ENCODE measurements around the gene TET2. TPM values are rescaled to one million over a fixed set of nuclear protein-coding genes. Genes with fewer than 3 reads are reported as not detected.

Gene TET2
- total RNA-seq, 1 donor from 2014 or later: 9.9 TPM

DNA sequence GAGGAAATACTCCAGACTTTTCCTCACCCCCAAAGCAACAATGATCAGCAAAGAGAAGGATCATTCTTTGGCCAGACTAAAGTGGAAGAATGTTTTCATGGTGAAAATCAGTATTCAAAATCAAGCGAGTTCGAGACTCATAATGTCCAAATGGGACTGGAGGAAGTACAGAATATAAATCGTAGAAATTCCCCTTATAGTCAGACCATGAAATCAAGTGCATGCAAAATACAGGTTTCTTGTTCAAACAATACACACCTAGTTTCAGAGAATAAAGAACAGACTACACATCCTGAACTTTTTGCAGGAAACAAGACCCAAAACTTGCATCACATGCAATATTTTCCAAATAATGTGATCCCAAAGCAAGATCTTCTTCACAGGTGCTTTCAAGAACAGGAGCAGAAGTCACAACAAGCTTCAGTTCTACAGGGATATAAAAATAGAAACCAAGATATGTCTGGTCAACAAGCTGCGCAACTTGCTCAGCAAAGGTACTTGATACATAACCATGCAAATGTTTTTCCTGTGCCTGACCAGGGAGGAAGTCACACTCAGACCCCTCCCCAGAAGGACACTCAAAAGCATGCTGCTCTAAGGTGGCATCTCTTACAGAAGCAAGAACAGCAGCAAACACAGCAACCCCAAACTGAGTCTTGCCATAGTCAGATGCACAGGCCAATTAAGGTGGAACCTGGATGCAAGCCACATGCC, 89.7 kb downstream of the TET2 start:
- DNase-seq: no peak

DNA sequence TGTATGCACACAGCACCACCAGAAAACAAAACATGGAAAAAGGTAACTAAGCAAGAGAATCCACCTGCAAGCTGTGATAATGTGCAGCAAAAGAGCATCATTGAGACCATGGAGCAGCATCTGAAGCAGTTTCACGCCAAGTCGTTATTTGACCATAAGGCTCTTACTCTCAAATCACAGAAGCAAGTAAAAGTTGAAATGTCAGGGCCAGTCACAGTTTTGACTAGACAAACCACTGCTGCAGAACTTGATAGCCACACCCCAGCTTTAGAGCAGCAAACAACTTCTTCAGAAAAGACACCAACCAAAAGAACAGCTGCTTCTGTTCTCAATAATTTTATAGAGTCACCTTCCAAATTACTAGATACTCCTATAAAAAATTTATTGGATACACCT, 90.2 kb downstream of the TET2 start:
- no peak for DNase-seq

DNA sequence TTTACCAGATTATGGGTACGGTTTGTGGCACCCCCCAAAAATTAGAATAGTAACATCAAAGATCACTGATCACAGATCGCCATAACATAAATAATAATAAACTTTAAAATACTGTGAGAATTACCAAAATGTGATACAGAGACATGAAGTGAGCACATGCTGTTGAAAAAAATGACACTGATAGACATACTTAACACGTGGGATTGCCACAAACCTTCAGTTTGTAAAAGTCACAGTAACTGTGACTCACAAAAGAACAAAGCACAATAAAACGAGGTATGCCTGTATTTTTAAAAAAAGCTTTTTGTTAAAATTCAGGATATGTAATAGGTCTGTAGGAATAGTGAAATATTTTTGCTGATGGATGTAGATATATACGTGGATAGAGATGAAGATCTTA, 93.4 kb downstream of the TET2 start:
- DNase-seq: no peak

DNA sequence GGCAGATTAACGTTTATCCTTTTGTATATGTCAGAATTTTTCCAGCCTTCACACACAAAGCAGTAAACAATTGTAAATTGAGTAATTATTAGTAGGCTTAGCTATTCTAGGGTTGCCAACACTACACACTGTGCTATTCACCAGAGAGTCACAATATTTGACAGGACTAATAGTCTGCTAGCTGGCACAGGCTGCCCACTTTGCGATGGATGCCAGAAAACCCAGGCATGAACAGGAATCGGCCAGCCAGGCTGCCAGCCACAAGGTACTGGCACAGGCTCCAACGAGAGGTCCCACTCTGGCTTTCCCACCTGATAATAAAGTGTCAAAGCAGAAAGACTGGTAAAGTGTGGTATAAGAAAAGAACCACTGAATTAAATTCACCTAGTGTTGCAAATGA, 94.8 kb downstream of the TET2 start:
- DNase-seq: no peak

DNA sequence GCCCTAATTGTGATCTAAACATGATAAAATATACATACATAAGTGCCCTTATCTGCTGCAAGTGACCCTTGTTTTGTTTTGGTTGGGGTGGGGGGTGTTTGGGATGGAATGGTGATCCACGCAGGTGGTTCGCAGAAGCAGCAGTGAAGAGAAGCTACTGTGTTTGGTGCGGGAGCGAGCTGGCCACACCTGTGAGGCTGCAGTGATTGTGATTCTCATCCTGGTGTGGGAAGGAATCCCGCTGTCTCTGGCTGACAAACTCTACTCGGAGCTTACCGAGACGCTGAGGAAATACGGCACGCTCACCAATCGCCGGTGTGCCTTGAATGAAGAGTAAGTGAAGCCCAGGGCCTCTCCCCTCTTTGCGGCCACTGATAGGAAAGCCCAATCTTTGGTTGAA, 96.8 kb downstream of the TET2 start:
- no peak for DNase-seq

DNA sequence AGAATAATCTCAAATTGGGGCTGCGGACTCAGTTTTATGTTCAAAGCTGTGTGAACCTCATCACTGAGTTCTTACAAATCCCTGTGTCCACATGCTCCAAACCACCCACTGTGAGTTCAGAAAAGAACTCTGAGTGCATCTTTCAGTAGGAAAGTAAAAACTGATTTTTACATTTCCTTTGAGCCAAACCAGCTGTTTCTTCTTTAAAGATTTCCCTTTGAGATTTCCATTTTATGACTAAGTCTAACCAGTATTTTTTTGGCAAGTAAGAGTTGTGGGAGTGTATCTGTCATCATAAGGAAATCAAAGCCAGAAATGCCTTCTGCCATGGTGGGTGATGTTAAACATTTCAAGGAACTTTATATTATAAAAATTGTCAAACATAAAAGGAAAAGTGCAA, 100.0 kb downstream of the TET2 start:
- no peak for DNase-seq

DNA sequence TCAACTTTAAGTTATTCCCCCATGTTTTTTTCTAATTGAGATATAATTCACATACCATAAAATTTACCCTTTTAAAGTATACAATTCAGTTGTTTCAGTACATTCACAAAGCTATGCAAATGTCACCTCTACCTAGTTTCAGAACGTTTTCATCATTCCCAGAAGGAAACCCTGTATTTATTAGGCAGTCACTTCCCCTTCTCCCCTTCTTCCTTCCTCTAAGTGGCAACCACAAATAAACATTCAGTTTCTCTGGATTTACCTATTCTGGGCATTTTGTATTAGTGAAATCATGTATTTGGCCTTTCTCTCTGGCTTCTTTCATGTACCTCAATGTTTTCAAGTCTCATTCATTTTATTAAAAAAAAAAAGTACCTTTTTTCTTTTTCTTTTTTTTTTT, 101.9 kb downstream of the TET2 start:
- DNase-seq: peak; percentile 4

DNA sequence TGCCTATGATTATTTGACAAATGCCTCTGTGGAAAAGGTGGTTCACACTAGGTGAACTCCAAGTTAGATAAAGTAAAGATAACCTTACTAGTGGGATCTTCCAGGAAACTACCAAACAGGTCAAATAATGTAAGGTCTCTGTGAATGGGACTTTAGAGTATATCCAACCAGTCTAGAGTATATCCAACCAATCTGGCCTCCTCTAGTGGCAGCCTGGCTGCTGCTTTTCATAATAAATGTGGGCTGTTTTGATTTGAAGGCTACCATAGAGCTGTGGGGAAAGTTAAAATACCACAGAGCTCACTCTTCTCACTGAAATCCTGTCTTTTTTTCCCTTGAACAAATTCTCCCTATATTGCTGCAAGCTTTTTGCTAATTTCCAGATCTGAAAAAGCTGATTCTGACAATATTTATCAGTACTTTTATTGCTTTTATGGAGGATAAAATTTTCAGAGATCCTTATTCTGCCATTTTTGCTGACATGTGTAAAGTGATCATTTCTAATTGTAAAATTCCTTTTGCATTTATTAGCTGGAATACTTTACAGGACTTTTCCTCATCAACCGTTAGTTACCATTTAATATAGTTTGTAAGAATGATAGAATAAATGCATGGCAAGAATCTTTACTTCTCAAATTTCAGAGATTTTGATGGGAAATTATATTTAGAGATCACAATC, 111.3 kb downstream of the TET2 start:
- no peak for DNase-seq

DNA sequence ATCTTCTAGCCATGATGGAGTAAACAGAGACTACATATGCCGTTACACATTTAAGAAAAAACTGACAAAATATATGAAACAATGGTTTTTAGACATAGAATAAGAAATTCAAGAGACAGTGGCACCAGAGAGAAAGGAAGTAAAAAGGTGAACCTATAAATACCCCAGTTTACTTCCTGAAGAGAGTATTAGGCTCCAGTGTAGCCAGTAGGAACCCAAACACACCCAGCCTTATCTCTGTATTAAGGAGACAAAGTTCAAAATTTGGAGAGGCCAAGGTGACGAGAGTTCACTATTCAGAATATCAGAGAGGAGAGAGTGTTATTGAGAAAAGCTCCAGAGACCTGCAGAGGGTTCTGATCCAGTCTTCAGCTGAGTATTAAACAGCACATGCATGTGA, 119.0 kb downstream of the TET2 start:
- no peak for DNase-seq

DNA sequence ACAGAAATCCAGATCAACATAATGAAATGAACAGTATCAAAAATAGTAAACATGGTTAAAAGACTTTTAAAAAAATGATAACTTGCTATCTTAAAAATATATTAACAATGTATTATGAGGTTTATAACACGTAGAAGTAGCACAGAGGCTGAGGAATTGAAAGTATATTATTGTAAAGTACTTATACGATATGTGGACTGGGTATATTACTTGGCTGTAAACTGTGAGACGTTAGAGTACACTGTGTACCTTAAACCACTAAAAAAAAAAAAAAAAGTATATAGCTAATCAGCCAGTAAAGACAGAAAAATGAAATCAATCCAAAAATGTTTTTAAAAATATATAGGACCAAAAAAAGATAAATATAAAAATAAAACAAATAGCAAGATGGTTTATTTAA, 120.6 kb downstream of the TET2 start:
- DNase-seq: no peak

DNA sequence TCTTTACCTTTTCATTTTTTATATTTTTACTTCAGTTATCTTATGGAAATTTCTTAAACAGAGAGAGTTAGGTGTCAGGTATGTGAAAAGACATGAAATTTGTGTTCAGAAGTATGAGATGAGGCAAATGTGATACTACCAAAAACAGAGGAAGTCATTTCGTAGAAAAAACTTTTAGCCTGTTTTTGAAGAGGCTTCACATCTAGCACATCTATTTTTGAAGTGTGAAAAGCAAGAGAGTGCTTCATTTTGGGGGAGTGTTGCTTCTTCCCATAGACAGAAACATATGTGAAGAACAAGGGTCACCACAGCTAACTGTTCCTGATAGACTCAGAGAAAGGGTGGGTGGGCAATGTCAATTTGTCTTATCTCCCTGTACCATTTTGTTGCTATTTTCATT, 125.3 kb downstream of the TET2 start:
- no peak for DNase-seq

DNA sequence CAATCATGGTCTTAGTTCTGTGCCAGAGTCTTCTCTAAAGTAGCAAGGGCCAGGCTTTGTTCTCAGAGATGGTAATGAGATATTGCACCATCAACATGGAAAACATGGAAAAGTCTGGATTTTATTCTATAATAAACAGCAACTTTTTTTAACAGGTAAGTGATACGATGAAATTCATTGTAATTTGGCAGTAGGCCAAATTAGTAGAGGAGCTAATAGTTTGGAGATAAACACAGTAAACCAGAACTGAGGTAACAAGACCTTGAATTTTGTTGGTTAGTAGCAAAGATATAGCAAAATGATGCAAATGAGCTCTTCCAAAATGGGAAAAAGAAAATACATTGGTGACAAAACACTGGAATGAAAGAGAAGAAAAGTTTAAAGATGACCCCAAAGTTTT, 126.6 kb downstream of the TET2 start:
- no peak for DNase-seq

DNA sequence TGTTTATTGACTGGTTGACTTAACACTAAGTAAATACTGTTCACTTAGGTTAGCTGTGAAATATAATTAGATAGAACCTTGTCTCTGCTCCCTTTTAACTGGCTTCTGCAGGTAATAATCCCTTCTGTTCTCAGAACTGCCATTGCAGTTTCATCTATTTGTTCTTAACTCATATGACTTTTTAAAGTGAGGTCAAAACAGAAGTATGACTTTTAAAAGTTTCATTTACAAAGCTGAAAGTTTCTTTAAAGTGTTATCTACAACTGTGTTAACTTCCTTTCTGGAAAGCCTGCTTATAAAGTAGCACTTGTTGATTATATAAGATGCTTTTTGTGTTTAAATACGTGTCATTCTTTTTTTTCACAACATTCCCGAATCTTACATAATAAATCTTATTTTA, 127.4 kb downstream of the TET2 start:
- no peak for DNase-seq

DNA sequence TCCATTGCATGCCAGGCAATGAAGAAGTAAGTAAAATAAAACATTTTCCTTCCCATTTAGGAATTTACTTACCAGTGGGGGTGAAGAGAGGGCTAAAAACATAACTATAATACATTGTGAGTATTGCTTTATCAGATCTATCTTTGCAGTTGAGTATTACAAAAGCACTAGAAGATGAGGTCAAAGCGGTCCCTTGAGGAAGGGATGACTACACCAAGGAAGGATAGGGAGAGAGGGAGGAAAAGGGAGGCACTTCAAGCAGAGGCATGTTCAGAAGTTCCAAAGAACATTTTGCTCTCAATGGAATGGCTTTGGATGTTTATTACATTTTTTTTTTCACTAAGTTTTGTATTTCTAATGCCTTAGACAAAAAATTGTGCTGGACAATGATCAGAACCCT, 127.8 kb downstream of the TET2 start:
- no peak for DNase-seq

DNA sequence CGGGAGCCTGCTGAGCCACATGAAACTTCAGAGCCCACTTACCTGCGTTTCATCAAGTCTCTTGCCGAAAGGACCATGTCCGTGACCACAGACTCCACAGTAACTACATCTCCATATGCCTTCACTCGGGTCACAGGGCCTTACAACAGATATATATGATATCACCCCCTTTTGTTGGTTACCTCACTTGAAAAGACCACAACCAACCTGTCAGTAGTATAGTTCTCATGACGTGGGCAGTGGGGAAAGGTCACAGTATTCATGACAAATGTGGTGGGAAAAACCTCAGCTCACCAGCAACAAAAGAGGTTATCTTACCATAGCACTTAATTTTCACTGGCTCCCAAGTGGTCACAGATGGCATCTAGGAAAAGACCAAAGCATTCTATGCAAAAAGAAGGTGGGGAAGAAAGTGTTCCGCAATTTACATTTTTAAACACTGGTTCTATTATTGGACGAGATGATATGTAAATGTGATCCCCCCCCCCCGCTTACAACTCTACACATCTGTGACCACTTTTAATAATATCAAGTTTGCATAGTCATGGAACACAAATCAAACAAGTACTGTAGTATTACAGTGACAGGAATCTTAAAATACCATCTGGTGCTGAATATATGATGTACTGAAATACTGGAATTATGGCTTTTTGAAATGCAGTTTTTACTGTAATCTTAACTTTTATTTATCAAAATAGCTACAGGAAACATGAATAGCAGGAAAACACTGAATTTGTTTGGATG, 129.9 kb downstream of the TET2 start:
- no peak for DNase-seq

DNA sequence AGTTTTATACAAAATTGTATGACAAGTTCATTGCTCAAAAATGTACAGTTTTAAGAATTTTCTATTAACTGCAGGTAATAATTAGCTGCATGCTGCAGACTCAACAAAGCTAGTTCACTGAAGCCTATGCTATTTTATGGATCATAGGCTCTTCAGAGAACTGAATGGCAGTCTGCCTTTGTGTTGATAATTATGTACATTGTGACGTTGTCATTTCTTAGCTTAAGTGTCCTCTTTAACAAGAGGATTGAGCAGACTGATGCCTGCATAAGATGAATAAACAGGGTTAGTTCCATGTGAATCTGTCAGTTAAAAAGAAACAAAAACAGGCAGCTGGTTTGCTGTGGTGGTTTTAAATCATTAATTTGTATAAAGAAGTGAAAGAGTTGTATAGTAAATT, 131.0 kb downstream of the TET2 start:
- no peak for DNase-seq

DNA sequence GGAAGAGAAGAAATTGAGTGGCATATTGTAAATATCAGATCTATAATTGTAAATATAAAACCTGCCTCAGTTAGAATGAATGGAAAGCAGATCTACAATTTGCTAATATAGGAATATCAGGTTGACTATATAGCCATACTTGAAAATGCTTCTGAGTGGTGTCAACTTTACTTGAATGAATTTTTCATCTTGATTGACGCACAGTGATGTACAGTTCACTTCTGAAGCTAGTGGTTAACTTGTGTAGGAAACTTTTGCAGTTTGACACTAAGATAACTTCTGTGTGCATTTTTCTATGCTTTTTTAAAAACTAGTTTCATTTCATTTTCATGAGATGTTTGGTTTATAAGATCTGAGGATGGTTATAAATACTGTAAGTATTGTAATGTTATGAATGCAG, 132.6 kb downstream of the TET2 start:
- DNase-seq: no peak

DNA sequence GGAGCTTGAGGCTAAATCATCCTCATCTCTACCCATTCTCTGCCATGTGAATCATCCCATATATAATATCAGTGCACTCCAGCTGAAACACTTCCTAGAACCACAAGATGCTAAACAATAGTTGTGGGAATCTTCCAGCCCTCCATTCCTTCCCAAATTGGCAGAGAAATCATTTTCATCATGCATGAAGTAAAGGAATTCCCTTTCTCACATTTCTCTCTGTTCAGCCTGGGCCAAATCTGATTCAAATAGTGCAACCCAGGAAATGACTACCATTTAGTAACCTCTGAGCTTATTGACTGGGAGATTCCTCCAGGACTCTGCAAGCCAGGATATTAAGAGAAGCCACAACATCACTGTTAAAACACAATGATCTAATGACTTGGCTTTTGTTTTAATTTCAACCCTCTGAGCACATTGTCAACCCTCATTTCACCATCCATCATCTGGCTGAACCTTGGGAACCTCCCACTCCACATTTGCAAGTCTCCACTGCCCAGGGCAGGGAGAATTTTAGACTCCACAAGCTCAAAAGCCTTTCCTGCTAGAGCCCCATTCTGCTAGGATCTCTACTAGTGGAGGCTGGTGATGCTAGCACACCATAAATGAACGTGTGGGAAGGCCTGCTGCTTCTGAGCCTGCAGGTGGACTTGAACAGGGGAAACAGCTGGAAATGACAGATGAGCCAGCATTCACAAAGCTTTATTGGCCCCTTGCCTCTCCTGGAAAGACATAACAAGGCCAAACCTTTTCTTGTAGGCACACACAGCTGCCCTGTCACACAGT, 133.9 kb downstream of the TET2 start:
- DNase-seq: peak; percentile 20

DNA sequence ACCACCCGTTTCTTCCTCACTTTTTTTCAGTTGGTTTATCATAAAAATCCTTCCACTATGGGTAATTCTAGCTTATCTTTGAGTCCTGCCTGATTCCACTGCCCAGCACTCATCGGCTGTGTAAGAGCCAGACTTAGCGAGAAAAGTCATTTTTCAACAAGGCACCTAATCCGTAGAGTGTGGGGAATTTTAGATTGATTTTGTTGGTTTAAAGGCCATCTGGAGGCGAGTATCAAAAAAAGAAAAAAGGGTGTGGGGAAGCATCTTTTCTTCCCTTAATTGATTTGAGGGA, 134.4 kb downstream of the TET2 start:
- no peak for DNase-seq

DNA sequence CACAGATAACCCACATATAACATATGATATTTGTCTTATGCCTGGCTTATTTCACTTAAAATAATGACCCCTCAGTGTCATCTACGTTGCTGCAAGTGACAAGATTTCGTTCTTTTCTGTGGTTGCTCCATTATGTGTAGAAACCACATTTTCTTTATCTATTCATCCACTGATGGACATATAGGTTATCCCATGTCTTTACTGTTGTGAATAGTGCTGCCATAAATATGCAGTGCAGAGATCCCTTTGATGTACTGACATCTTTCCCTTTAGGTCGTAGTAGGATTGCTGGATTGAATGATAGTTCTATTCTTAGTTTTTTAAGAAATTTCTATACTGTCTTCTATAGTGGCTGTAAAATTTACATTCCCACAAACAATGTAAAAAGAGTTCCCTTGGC, 135.8 kb downstream of the TET2 start:
- no peak for DNase-seq

DNA sequence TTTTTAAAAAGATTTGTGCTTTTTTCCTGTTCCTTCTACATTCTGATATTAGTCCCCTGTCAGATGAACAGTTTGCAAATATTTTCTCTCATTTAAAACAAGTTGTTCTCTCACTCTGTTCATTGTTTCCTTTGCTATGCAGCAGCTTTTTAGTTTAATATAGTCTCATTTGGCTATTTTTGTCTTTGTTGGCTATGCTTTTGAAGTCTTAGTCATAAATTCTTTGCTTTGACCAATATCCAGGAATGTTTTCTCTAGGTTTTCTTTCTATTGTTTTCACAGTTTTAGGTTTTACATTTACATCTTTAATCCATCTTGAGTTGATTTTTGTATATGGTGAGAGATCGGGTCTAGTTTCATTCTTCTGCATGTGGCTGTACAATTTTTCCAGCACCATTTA, 136.8 kb downstream of the TET2 start:
- peak; percentile 2 for DNase-seq

DNA sequence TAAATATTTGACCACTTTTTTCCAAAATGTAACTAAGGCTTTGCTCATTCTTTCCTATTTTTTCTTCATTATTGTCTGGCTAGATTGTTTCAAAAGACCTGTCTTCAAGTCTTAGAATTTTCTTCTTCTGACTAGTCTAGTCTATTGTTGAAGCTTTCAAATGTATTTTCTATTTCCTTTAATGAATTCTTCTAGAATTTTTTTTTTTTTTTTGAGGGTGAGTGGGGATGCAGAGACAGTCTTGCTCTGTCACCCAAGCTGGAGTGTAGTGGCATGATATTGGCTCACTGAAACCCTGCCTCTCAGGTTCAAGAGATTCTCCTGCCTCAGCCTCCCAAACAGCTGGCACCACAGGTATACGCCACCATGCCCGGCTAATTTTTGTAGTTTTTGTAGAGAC, 141.4 kb downstream of the TET2 start:
- no peak for DNase-seq

DNA sequence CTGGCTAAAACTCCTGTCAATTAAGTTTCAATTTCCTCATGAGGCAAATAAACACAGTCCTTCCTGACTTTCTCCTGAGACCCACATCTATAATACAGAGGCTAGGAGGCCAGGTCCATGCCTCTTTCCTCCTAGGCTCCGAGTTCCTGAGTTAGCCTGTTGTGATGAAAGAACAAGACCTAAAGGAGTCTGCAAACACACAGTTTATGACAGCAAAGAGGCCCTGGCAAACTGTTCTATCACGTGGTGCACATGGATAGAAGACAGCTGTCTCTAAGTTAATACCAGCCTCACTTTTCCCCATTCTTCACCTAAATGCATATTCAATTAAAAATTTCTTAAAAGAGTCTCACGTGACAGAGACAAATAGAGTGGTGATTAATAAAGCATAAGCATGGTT, 145.2 kb downstream of the TET2 start:
- DNase-seq: no peak

DNA sequence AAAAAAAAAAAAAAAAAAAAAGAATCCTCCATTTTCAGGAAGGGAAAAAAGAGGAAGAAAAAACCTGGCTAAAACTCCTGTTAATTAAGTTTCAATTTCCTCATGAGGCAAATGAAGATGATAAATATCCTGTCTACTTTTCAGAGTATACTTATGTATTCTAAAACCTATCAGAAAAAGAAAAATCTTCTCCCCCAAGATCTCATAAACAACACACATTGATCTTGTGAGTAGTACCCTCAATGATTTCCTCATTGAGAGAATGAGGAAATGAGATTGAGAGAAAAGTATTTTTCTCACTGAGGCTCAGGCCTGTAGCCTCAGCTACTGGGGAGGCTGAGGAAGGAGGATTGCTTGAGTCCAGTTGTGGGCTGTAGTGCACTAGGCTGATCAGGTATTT, 146.7 kb downstream of the TET2 start:
- DNase-seq: no peak

Measured in dermis blood vessel endothelial cell (primary cell).